Gastrocnemius medialis (tissue), 4 donors: ENCODE results near the gene GMPPB.

Experiments
- POLR2A ChIP-seq, 2 donors: fragments of 450-650 bp; IDR thresholded peaks; one replicate each; pipeline ENCODE4 v1.6.1; 2017; ENCODE audit warnings: antibody characterized with exemption in 2 of 2, mild to moderate bottlenecking in 2 of 2, moderate library complexity in 2 of 2
- TF ChIP-seq, protein P1 (sequence below), 5 experiments: fragments of 450-650 bp in 3 of 5; fragments of 200-600 bp in 2 of 5; sonication (generic) in 2 of 5; IDR thresholded peaks in 4 of 5; conservative IDR thresholded peaks in 1 of 5; 1 replicate in 4 of 5; 2 replicates in 1 of 5; pipeline ENCODE4 v1.5.1; 2016 to 2019; ENCODE audit warnings: antibody characterized with exemption in 5 of 5, mild to moderate bottlenecking in 3 of 5, moderate library complexity in 3 of 5

- TF ChIP-seq, protein P1, sequence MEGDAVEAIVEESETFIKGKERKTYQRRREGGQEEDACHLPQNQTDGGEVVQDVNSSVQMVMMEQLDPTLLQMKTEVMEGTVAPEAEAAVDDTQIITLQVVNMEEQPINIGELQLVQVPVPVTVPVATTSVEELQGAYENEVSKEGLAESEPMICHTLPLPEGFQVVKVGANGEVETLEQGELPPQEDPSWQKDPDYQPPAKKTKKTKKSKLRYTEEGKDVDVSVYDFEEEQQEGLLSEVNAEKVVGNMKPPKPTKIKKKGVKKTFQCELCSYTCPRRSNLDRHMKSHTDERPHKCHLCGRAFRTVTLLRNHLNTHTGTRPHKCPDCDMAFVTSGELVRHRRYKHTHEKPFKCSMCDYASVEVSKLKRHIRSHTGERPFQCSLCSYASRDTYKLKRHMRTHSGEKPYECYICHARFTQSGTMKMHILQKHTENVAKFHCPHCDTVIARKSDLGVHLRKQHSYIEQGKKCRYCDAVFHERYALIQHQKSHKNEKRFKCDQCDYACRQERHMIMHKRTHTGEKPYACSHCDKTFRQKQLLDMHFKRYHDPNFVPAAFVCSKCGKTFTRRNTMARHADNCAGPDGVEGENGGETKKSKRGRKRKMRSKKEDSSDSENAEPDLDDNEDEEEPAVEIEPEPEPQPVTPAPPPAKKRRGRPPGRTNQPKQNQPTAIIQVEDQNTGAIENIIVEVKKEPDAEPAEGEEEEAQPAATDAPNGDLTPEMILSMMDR (IDR thresholded peaks at IDR 0.05 in 4 of 5, conservative IDR thresholded peaks at IDR 0.05 in 1 of 5) = no peak
- TF ChIP-seq POLR2A (IDR thresholded peaks at IDR 0.05) = no peak
Measured at GRCh38 chr3:49673121-49673714, 50.5 kb downstream of the GMPPB start.
